Testis (tissue), 3 donors: Measurements from ENCODE around the gene ARHGEF10L. TPM values are rescaled to one million over a fixed set of nuclear protein-coding genes. Genes with fewer than 3 reads are reported as not detected.

ENCODE experiments used
- DNase-seq: peaks from one replicate; pipeline ENCODE4 v3.0.0-alpha.2; 2019
- H3K27ac ChIP-seq, 2 donors: fragments of 200-600 bp; sonication (generic); one replicate each; pipeline ENCODE4 v1.5.1; 2019
- H3K27me3 ChIP-seq: fragments of 200-600 bp; sonication (generic); one replicate; pipeline ENCODE4 v1.5.1; 2019
- H3K36me3 ChIP-seq: fragments of 200-600 bp; sonication (generic); one replicate; pipeline ENCODE4 v1.5.1; 2017; ENCODE audit warnings: low read depth; ENCODE audit errors: missing control alignments
- H3K4me1 ChIP-seq: fragments of 200-600 bp; sonication (generic); one replicate; pipeline ENCODE4 v1.5.1; 2019
- H3K4me3 ChIP-seq, 2 donors: fragments of 200-600 bp; sonication (generic); one replicate each; pipeline ENCODE4 v1.5.1; 2017 to 2019
- H3K9me3 ChIP-seq: fragments of 200-600 bp; sonication (generic); one replicate; pipeline ENCODE4 v1.5.1; 2017
- CTCF ChIP-seq, 3 experiments: fragments of 450-650 bp in 2 of 3; fragments of 200-600 bp in 1 of 3; sonication (generic) in 1 of 3; IDR thresholded peaks; one replicate each; pipeline ENCODE4 v1.5.1; 2016 to 2019; ENCODE audit warnings: antibody characterized with exemption in 3 of 3, mild to moderate bottlenecking in 2 of 3, moderate library complexity in 1 of 3
- POLR2A ChIP-seq: fragments of 450-650 bp; IDR thresholded peaks from one replicate; pipeline ENCODE4 v1.6.1; 2017; ENCODE audit warnings: antibody characterized with exemption, mild to moderate bottlenecking, moderate library complexity
- WGBS, 2 donors: methylation state at CpG; one replicate each; pipeline ENCODE4 v1.1.5; 2018; 5-methylcytosine and 5-hydroxymethylcytosine counted together
- intact Hi-C: fragments of 100-400 bp; cut with DNase I; formaldehyde crosslinking; loops from one replicate; pipeline ENCODE4 v1.15.1; 2023; ENCODE audit warnings: low total_unique reads
- polyA plus RNA-seq: library from polyadenylated mRNA; stranded (reverse); fragments of 350-450 nt; fragmentation: Illumina TruSeq; extraction: RNeasy Lipid Tissue Mini Kit (QIAGEN cat#74804); gene quantifications from one replicate; pipeline ENCODE4 v1.2.3, GENCODE V29; 2014; ENCODE audit warnings: low read depth, low replicate concordance; ENCODE audit not compliant: insufficient read depth
- total RNA-seq, 2 donors: library from RNA; depleted of rRNA; stranded (reverse); fragments of >200 nt; gene quantifications; one replicate each; pipeline ENCODE4 v1.2.3, GENCODE V29; 2016

The ARHGEF10L gene
- total and polyA plus RNA-seq, 3 donors from 2014 or later: 13.5 to 20.3 (median 18.4) TPM

DNA sequence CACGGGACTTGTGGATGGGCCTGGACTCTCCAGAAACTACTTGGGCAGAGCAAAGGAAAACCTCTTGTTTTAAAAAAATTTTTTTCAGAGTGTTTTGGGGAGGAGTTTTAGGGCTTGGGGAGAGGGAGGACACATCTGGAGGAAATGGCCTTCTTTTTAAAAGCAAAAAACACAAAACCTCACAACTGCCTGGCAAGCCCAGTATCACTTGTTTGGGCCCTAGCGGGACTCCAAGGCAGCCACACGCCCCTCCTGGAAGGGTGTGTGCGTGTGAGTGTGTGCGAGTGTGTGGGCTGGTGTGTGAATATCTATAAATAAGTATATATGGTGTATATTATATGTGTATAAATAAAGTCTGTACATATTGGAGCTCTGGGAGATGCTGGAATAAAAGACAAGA lies 158.0 kb downstream of the ARHGEF10L start:
- H3K4me3 ChIP-seq: no peak overlapping the region
- 73 to 75% methylated on average over 4 to 5 of the region's 5 CpGs for WGBS, 2 donors
- no peaks in the 10 kb centered on the region for H3K36me3 ChIP-seq
- no peaks in the 10 kb centered on the region for H3K9me3 ChIP-seq
- H3K27me3 ChIP-seq: no peaks in the 10 kb centered on the region
- no peak overlapping the region for H3K27ac ChIP-seq
- no peak for DNase-seq
- intact Hi-C loops: no loop called here
- no peaks in the 10 kb centered on the region for H3K4me1 ChIP-seq
- TF ChIP-seq POLR2A (no peak), CTCF (IDR thresholded peaks at IDR 0.05) (no peak)

DNA sequence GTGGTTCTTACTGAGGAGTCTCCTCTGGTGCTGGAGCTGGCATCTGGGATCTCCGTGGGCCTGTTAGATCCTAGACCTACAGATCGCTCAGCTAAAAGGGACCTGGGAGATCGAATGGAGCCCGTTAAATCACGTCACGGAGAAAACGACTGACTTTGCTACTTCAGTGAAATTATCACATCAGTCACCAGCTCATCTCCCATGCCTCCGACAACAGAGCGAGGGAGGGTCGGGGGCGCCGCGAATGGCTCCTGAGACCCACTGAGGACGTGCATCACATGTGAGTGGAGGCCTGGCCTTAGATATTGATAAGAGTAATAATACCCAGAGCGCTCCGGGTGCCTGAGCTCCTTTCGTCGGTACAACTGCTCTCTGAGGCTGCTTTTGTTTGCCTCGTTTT lies 160.1 kb downstream of the ARHGEF10L start:
- no peaks in the 10 kb centered on the region for H3K4me1 ChIP-seq
- WGBS, 2 donors: 89 to 92% methylated on average over 18 to 19 of the region's 19 CpGs
- no peaks in the 10 kb centered on the region for H3K36me3 ChIP-seq
- no peaks in the 10 kb centered on the region for H3K27me3 ChIP-seq
- H3K4me3 ChIP-seq: no peak overlapping the region
- no peak overlapping the region for H3K27ac ChIP-seq
- TF ChIP-seq CTCF (IDR thresholded peaks at IDR 0.05) (no peak), POLR2A (no peak)
- no peak for DNase-seq
- intact Hi-C loops: no loop called here
- H3K9me3 ChIP-seq: no peaks in the 10 kb centered on the region

- no peak for TF ChIP-seq CTCF (IDR thresholded peaks at IDR 0.05)
- no peak for TF ChIP-seq POLR2A
- Histone ChIP-seq H3K4me3 (no peak overlapping the region), H3K27me3 (no peaks in the 10 kb centered on the region), H3K4me1 (no peaks in the 10 kb centered on the region), H3K36me3 (no peaks in the 10 kb centered on the region), H3K9me3 (no peaks in the 10 kb centered on the region), H3K27ac (no peak overlapping the region)
- intact Hi-C loops: no loop called here
- no peak for DNase-seq
- WGBS, 2 donors: 78 to 84% methylated on average over 16 to 21 of the region's 21 CpGs
These were observed 161.7 kb downstream of the ARHGEF10L start for GRCh38 chr1:17700945-17701810.

DNA sequence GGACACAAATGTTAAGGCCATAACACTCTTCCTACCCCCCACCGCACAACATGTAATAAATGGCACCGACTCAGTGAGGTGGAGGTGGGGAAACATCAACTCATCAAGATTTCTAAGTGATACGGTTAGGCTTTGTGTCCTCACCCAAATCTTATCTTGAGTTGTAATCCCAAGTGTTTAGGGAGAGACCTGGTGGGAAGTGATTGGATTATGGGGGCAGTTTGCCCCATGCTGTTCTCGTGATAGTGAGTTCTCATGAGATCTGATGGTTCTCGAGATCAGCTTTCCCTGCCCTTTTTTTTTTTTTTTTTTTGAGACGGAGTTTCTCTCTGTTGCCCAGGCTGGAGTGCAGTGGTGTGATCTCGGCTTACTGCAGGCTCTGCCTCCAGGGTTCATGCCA lies 164.7 kb downstream of the ARHGEF10L start:
- intact Hi-C loops: no loop called here
- Histone ChIP-seq H3K4me3 (no peak overlapping the region), H3K9me3 (no peaks in the 10 kb centered on the region), H3K36me3 (no peaks in the 10 kb centered on the region), H3K4me1 (no peaks in the 10 kb centered on the region), H3K27ac (no peak overlapping the region), H3K27me3 (no peaks in the 10 kb centered on the region)
- WGBS, 2 donors: 92 to 93% methylated on average over 7 of the region's 7 CpGs
- no peak for TF ChIP-seq CTCF (IDR thresholded peaks at IDR 0.05)
- TF ChIP-seq POLR2A: no peak
- no peak for DNase-seq

DNA sequence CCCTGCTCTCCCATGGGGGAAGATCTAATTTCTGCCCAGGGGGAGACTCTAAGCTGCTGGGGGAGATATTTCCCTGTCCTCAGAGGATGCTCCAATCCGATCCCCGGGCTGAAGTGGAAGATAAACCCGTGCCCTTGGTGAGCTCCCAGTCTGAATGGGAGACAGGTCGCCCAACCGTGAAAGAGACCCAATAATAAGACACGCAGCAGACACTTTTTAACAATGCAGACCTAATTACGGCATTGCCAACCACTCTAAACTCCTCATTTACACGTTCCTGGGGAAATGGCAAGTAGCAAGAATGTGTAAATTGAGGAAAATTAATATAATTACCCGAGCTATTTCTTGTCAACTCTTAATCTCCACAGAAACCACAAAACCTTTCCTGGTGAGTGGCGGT lies 166.9 kb downstream of the ARHGEF10L start:
- no peak for TF ChIP-seq POLR2A
- no peak for TF ChIP-seq CTCF (IDR thresholded peaks at IDR 0.05)
- DNase-seq: no peak
- Histone ChIP-seq H3K9me3 (no peaks in the 10 kb centered on the region), H3K27me3 (no peaks in the 10 kb centered on the region), H3K36me3 (no peaks in the 10 kb centered on the region), H3K4me1 (no peaks in the 10 kb centered on the region), H3K4me3 (no peak overlapping the region), H3K27ac (no peak overlapping the region)
- intact Hi-C loops: no loop called here
- WGBS, 2 donors: 76 to 81% methylated on average over 10 of the region's 10 CpGs
